Left ventricle myocardium inferior (tissue), 1 donor: ENCODE results near the gene ARIH2. TPM values are rescaled to one million over a fixed set of nuclear protein-coding genes. Genes with fewer than 3 reads are reported as not detected.

ENCODE experiments used
- DNase-seq: peaks from one replicate; pipeline ENCODE4 v3.0.0-alpha.2; 2020
- H3K27ac ChIP-seq: fragments of 200-600 bp; replicated peaks from 2 replicates; pipeline ENCODE4 v1.8.0; 2021
- H3K27me3 ChIP-seq: fragments of 200-600 bp; 2 replicates; pipeline ENCODE4 v1.8.0; 2021; ENCODE audit warnings: low read depth
- H3K36me3 ChIP-seq: fragments of 200-600 bp; 2 replicates; pipeline ENCODE4 v1.8.0; 2021
- H3K4me1 ChIP-seq: fragments of 200-600 bp; 2 replicates; pipeline ENCODE4 v1.8.0; 2021
- H3K4me3 ChIP-seq: fragments of 200-600 bp; 2 replicates; pipeline ENCODE4 v1.8.0; 2021; ENCODE audit warnings: mild to moderate bottlenecking, moderate library complexity
- H3K9me3 ChIP-seq: fragments of 200-600 bp; replicated peaks from 2 replicates; pipeline ENCODE4 v1.8.0; 2021
- CTCF ChIP-seq: fragments of 200-600 bp; IDR thresholded peaks from 2 replicates; pipeline ENCODE4 v1.8.0; 2021; ENCODE audit warnings: antibody characterized with exemption, mild to moderate bottlenecking, borderline replicate concordance
- intact Hi-C: fragments of 100-400 bp; cut with micrococcal nuclease; formaldehyde crosslinking; loops from one replicate; pipeline ENCODE4 v1.11.0; 2022
- total RNA-seq: library from RNA; stranded (reverse); fragmentation: NEBNext Ultra II Directional; extraction: Animal tissue kit (Norgen Biotek cat#: 25700); gene quantifications from one replicate; pipeline ENCODE4 v1.2.1, GENCODE V29; 2021
- donor health status: DM: no; HTN: yes; CAD: no; lungs with severe emphysema.

The ARIH2 gene
- total RNA-seq, 1 donor from 2014 or later, result 180 TPM

GRCh38 chr3:48997714-48998637, 79.3 kb downstream of the ARIH2 start:
- peaks cover 10% of the 10 kb centered on the region for H3K36me3 ChIP-seq
- intact Hi-C loops, result no loop called here
- no peak for DNase-seq

GRCh38 chr3:48999085-48999858, 80.6 kb downstream of the ARIH2 start:
- no peaks in the 10 kb centered on the region for H3K27me3 ChIP-seq
- intact Hi-C loops, result no loop called here
- peaks cover 10% of the 10 kb centered on the region for H3K36me3 ChIP-seq
- H3K4me3 ChIP-seq, result no peak overlapping the region
- no peak overlapping the region for H3K27ac ChIP-seq
- no peak for DNase-seq
- no peak for TF ChIP-seq CTCF
- H3K9me3 ChIP-seq, result no peaks in the 10 kb centered on the region
- no peaks in the 10 kb centered on the region for H3K4me1 ChIP-seq

More at GRCh38 chr3:48997714-48998637, 79.3 kb downstream of the ARIH2 start:
- no peaks in the 10 kb centered on the region for H3K4me1 ChIP-seq
- no peak for TF ChIP-seq CTCF
- H3K27ac ChIP-seq, result no peak overlapping the region
- no peak overlapping the region for H3K4me3 ChIP-seq
- no peaks in the 10 kb centered on the region for H3K27me3 ChIP-seq
- H3K9me3 ChIP-seq, result no peaks in the 10 kb centered on the region

GRCh38 chr3:49001155-49001554, 82.5 kb downstream of the ARIH2 start:
- no peak for DNase-seq
- Histone ChIP-seq H3K9me3 (no peaks in the 10 kb centered on the region), H3K36me3 (peaks cover 6% of the 10 kb centered on the region), H3K4me1 (peaks cover 4% of the 10 kb centered on the region), H3K4me3 (no peak overlapping the region), H3K27me3 (no peaks in the 10 kb centered on the region), H3K27ac (no peak overlapping the region)
- TF ChIP-seq CTCF, result no peak
- intact Hi-C loops, result no loop called here

- intact Hi-C loops, result no loop called here
- Histone ChIP-seq H3K9me3 (no peaks in the 10 kb centered on the region), H3K4me1 (peaks cover 28% of the 10 kb centered on the region), H3K36me3 (no peaks in the 10 kb centered on the region), H3K27ac (no peak overlapping the region), H3K4me3 (no peak overlapping the region), H3K27me3 (no peaks in the 10 kb centered on the region)
- DNase-seq, result no peak
- TF ChIP-seq CTCF, result no peak
Measured at GRCh38 chr3:49004352-49005302, 86.0 kb downstream of the ARIH2 start.

GRCh38 chr3:49005303-49005680, 86.7 kb downstream of the ARIH2 start:
- DNase-seq, result no peak
- no peaks in the 10 kb centered on the region for H3K27me3 ChIP-seq
- H3K9me3 ChIP-seq, result no peaks in the 10 kb centered on the region
- no peaks in the 10 kb centered on the region for H3K36me3 ChIP-seq
- no peak overlapping the region for H3K27ac ChIP-seq
- H3K4me3 ChIP-seq, result no peak overlapping the region
- H3K4me1 ChIP-seq, result peaks cover 28% of the 10 kb centered on the region
- TF ChIP-seq CTCF, result no peak
- intact Hi-C loops, result no loop called here
